Measurements from ENCODE around the gene C11orf97. TPM values are rescaled to one million over a fixed set of nuclear protein-coding genes. Genes with fewer than 3 reads are reported as not detected.

C11orf97 gene
- total and polyA plus RNA-seq, 2 experiments from 2014 or later: 0.59 TPM; not detected in 1

DNA sequence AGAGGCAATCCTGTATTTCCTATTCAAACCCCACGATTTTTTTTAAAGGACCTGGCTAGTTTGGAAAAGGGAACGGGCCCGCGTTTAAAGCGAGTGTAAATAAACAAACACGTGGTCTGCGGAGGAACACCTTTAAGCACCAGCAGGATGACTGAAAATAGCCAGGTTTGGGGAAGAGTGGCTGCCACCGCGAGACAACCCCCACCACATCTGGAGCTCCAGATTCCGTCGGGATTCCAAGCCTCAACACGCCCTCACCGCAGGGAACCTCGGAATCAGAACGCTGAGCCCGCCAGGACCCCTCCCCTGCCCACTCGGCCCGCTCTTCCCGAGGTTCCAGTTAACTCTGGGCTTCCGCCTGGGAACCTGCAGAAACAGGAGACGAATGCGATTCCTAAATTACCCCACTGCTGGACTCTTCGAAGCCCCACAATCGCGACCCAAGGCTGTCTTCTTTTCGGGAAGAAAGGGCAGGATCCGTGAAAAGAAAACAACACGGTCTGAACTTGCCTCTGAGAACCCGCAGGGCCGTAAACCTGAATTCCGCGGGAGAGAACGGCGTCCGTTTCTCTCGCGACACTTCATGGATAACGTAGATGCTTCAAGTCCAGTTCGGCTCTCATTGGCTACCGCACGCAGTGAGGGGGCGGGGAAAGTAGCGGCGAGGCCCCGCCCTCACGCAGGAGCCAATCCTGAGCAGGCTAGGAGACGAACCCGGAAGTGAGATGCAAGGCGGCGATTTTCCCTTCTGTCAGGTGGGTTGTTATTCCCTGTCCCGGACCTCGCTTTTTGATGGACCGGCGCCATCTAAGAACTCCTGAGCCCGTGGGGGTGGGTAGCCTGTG lies 18.8 kb upstream of the C11orf97 start, which contains the start of the genes ANKRD49 and MRE11:
Gene ANKRD49 (plus strand): TSS at position 704 of the 845 bp plus-strand sequence. CDS start 2,710 bp downstream, outside the sequence.
Gene MRE11 (minus strand): TSS at position 564 of the 845 bp plus-strand sequence. CDS start 1,043 bp downstream, outside the sequence.
- Histone ChIP-seq H4K20me1 (ENCODE audit: insufficient read depth, poor library complexity, severe bottlenecking) (no peaks in the 10 kb centered on the region), H3K79me2 (peaks cover 33% of the 10 kb centered on the region), H3K9me3 (ENCODE audit: low read depth) (no peaks in the 10 kb centered on the region), H3K4me1 (ENCODE audit: insufficient read depth) (peaks cover 8% of the 10 kb centered on the region), H3K27me3 (no peaks in the 10 kb centered on the region), H3K27ac (peak within 1 kb of the TSS; percentile 73), H3K4me3 (peak within 1 kb of the TSS; percentile 63), H2AFZ (peak within 1 kb of the TSS; percentile 81), H3K9me2 (replicated peaks; ENCODE audit: insufficient read depth) (no peaks in the 10 kb centered on the region), H3K36me3 (replicated peaks; ENCODE audit: insufficient read depth, low read depth) (no peaks in the 10 kb centered on the region), H3K4me2 (peak within 1 kb of the TSS; percentile 78)
- WGBS (ENCODE audit: low lambda C conversion rate, missing lambda C conversion rate): under 1% methylated on average over 53 of the region's 55 CpGs
- DNase-seq (ENCODE audit: low spot score): peak; percentile 98
- no peak for TF ChIP-seq CTCF (IDR thresholded peaks at IDR 0.05; ENCODE audit: poor library complexity)
- TF ChIP-seq EZH2 (IDR thresholded peaks at IDR 0.05; ENCODE audit: borderline replicate concordance): no peak
- TF ChIP-seq EZH2phosphoT487 (IDR thresholded peaks at IDR 0.05; ENCODE audit: low read depth, severe bottlenecking, unreplicated experiment): no peak

GRCh38 chr11:94494126-94494680 lies 18.1 kb upstream of the C11orf97 start:
- H3K4me3 ChIP-seq: peak overlapping the region; percentile 60
- peak overlapping the region; percentile 73 for H3K27ac ChIP-seq
- H3K36me3 ChIP-seq (replicated peaks; ENCODE audit: insufficient read depth, low read depth): no peaks in the 10 kb centered on the region
- no peak for TF ChIP-seq EZH2phosphoT487 (IDR thresholded peaks at IDR 0.05; ENCODE audit: low read depth, severe bottlenecking, unreplicated experiment)
- no peak for TF ChIP-seq CTCF (IDR thresholded peaks at IDR 0.05; ENCODE audit: poor library complexity)
- TF ChIP-seq EZH2 (IDR thresholded peaks at IDR 0.05; ENCODE audit: borderline replicate concordance): no peak
- WGBS (ENCODE audit: low lambda C conversion rate, missing lambda C conversion rate): 5% methylated on average over 19 of the region's 19 CpGs
- no peaks in the 10 kb centered on the region for H4K20me1 ChIP-seq (ENCODE audit: insufficient read depth, poor library complexity, severe bottlenecking)
- peaks cover 33% of the 10 kb centered on the region for H3K79me2 ChIP-seq
- H3K27me3 ChIP-seq: no peaks in the 10 kb centered on the region
- H3K4me1 ChIP-seq (ENCODE audit: insufficient read depth): peaks cover 8% of the 10 kb centered on the region
- H2AFZ ChIP-seq: peak overlapping the region; percentile 71
- no peaks in the 10 kb centered on the region for H3K9me3 ChIP-seq (ENCODE audit: low read depth)
- no peaks in the 10 kb centered on the region for H3K9me2 ChIP-seq (replicated peaks; ENCODE audit: insufficient read depth)
- H3K4me2 ChIP-seq: peak overlapping the region; percentile 77
- no peak for DNase-seq (ENCODE audit: low spot score)

GRCh38 chr11:94500181-94500580 lies 12.1 kb upstream of the C11orf97 start:
- H3K36me3 ChIP-seq (replicated peaks; ENCODE audit: insufficient read depth, low read depth): no peaks in the 10 kb centered on the region
- H3K4me1 ChIP-seq (ENCODE audit: insufficient read depth): peaks cover under 1% of the 10 kb centered on the region
- H3K4me3 ChIP-seq: no peak overlapping the region
- TF ChIP-seq EZH2 (IDR thresholded peaks at IDR 0.05; ENCODE audit: borderline replicate concordance): no peak
- no peak for TF ChIP-seq EZH2phosphoT487 (IDR thresholded peaks at IDR 0.05; ENCODE audit: low read depth, severe bottlenecking, unreplicated experiment)
- no peak for TF ChIP-seq CTCF (IDR thresholded peaks at IDR 0.05; ENCODE audit: poor library complexity)
- no peaks in the 10 kb centered on the region for H3K9me3 ChIP-seq (ENCODE audit: low read depth)
- DNase-seq (ENCODE audit: low spot score): no peak
- no peak overlapping the region for H2AFZ ChIP-seq
- H3K27ac ChIP-seq: no peak overlapping the region
- H3K9me2 ChIP-seq (replicated peaks; ENCODE audit: insufficient read depth): no peaks in the 10 kb centered on the region
- no peaks in the 10 kb centered on the region for H3K27me3 ChIP-seq
- no peaks in the 10 kb centered on the region for H4K20me1 ChIP-seq (ENCODE audit: insufficient read depth, poor library complexity, severe bottlenecking)
- 78% methylated on average over 2 of the region's 2 CpGs for WGBS (ENCODE audit: low lambda C conversion rate, missing lambda C conversion rate)
- peaks cover 1% of the 10 kb centered on the region for H3K79me2 ChIP-seq
- no peak overlapping the region for H3K4me2 ChIP-seq
